GM19438 (cell line): ENCODE measurements around the gene COPA.
"Not testable (repeated sequence)": the region's sequence is repeated elsewhere in the genome, so short reads cannot be mapped to it uniquely, and the experiment has no call there.

ENCODE experiments used
- ATAC-seq: cut with Tn5 transposase; IDR thresholded peaks from one replicate; pipeline ENCODE4 v1.9.1; 2021; ENCODE audit warnings: low read depth; ENCODE audit not compliant: unreplicated experiment

The COPA gene

DNA sequence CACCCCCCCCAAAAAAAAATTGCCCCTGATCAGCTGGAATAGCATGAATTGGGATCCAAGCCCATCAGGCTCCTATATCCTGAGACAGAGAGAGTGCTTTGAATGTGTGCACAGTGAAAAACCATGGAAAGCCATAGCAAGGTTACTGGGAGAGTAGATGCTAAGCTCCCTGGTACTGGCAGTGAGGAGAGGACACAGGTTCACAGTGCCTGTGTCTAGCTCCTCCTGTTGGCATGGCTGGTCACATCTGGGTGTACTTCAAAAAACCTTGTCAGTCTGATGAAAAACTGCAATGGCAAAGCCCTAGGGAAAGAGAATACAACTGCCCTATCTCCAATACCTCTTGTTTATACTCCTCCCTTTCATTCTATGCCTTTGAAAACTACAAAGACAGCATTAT lies 12.9 kb downstream of the COPA start:
- no peak for ATAC-seq

DNA sequence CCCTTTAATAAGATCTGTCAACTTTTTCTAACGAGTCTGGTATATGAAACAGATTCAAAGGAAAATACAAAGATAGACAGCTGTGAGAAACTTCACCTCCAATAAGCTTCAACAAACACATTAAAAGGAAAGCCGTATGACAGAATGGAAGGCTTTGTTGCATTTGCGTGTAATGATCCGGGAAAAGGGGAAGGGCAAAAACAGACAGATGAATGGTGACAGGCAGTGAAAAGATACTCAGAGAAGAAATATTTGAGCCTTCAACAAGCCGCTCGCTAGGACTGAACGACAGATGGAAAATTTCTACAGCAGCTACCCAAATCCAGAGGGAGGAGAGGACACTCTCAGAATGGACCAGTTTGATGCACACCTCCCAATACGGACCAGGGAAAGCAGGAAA lies 14.9 kb downstream of the COPA start:
- no peak for ATAC-seq

DNA sequence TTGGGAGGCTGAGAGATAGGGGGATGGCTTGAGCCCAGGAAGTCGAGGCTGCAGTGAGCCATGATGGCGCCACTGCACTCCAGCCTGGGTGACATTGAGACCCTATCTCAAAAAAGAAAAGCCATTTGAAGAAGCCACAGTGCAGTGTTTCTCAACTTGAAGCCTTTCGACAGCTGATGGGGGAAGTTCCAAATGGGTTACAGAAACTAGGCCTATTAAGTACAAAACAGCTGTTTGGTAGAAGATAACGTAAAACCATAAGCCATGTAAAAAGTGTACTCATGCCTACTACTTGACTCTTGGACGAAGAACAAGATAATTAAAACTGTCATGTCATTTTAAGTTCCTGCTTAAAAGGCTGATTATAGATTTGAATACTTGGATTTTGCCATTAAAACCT lies 16.6 kb downstream of the COPA start:
- ATAC-seq: no peak

DNA sequence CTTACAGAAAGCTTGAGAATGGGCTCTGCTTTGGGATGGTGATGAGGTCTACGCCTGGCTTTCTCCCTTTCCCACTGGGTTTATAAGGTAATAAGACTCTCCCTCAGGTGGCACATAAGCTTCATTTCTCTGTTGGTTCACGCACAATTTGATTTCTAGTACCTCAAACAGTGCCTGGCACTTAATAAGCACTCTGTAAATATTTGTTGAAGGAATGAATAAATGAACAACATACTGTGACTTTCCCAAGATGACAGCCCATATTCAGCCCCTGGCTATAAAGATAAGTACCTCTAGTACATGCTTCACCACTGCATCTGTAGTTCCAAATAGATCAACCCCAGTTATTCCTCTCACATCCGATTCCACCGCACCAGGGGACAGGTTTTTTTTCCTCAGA lies 17.8 kb downstream of the COPA start:
- no peak for ATAC-seq

DNA sequence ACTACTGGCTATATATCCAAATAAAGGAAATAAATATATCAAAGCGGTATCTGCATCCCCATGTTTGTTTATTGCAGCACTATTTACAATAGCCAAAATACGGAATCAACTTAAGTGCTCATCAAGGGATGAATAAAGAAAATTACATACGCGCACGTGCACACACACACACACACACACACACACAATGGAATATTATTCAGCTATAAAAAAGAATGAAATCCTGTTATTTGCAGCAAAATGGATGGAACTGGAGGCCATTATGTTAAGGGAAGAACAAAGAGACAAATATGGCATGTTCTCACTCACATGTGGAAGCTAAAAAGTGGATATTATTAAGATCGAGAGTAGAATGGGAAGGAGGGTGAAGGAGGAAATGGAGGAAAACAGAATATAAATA lies 20.2 kb downstream of the COPA start:
- ATAC-seq: no peak

DNA sequence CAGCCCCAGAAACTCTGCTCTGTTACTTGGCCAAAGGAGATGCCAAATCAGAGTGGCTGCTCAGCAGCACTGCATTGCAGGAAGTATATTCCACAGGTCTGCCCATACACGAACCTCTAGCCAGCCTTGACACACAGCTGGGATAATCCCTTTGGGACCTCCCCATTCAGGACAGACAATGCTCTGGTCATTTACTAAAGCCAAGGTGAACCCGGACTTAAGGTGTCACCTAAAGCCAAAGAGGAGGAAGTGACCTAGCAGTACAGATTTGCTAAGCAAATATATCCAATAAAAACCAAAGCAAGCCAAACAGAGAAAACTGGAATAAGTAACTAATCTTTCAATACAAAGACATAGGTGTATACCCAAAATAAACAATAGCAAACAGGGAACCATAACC lies 27.7 kb downstream of the COPA start:
- ATAC-seq: no peak

DNA sequence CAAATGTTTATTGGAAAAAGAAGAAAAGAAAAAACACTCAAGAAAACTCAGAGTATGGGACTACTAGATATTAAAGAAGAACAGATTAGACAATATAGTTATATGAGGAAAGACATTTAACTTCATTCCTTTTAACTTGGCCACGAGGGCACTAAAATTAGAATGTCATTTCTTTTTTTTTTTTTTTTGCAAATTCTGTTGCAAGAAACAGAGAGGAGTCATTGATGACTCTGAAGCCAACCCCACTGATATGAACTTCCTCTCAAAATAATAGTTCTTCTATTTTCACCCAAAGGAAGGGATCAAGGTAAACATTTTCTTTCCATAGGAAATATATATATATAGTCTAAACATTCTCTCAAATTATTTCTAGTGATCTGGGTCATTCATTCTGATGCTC lies 33.5 kb downstream of the COPA start:
- no peak for ATAC-seq

DNA sequence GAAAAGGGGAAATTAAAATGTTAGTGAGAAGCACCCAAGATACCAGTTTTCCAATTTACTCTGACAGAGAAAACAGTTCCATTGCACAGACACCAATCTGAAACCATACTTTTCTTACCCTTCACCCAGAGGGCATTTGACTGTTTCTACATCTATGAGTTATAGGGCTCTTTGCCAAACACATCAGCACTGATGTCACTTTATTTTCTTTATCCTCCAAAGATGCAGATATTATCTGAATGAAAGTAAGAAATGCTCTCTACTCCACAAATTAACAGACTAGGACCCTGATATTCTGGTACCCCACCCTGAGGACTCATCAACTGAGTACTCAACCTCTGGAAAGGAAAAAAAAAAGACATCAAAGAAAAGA lies 33.9 kb downstream of the COPA start:
- ATAC-seq: no peak

DNA sequence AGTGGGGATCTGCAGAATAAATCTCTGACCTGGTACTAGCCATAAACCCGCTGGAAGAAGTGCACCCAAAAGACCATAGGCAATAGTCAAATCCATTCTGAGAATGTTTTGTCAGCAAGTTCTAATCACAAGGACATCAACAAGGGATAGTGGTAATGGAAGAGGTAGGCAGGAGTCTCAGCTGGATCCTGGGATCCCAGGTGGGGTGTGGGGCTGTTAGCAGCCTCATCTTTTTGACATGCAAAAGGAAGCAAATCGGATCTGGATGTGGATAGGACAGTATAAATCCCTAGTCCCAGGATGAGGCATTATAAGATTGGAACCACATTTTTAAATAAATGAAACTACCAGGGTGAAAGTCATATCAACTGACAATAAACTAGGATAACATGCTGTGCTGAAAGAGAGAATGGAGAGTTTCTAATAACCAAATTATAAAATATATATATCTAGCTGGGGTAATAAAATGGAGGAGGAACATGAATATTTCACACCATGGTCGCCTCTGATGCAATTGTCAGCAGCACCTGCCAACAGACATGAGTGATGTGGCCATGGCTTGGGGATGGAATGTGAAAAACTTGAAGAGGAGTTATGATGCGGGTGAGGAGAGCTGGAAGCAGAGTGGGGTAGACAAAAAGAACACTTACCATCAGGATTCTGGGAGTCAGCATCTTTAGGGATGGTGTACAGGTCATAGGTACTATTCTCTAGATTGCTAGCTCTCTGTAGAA lies 34.4 kb downstream of the COPA start:
- no peak for ATAC-seq

DNA sequence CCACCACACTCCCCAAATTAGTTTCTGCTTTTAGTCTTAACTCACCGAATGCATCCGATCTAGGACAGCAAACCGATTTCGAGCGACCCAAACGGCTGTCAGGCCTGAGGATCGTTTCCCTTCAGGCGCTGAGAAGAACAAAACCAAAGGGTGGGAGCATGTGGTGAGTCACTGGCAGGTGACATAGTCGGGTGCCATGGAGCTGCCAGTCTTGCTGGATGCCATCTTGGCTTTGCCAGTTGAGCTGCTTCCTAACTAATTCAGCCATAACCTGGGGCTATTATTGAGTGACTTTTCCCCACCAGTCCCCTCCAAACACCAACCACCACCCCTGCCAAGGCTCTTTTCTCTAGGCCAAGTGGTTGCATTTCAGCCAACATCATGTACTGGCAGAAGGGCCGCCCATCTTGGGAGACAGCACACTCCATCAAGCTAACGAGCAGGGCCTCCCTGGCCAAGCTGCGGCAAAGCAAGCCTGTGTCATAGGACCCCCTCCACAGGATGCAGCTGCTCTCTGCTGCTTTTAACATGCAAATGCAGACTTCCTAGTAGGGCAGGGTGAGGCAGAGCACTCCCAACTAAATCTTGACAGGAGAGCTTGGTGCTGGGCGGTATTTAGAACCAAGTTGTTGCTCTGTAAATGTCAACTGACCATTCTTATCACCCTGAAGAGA lies 35.8 kb downstream of the COPA start:
- no peak for ATAC-seq

DNA sequence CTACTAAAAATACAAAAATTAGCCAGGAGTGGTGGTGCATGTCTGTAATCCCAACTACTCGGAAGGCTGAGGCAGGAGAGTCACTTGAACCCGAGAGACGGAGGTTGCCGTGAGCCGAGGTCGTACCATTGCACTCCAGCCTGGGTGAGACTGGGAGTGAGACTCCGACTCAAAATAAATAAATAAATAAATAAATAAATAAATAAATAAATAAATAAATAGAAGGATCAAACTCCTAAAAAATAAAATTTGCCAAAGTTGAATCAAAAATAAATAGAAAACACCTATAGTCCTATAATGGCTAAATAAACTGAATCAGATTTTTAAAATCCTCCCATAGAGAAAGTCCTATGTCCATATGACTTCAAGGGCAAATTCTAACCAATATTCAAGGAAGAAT lies 42.9 kb downstream of the COPA start:
- ATAC-seq: no peak

DNA sequence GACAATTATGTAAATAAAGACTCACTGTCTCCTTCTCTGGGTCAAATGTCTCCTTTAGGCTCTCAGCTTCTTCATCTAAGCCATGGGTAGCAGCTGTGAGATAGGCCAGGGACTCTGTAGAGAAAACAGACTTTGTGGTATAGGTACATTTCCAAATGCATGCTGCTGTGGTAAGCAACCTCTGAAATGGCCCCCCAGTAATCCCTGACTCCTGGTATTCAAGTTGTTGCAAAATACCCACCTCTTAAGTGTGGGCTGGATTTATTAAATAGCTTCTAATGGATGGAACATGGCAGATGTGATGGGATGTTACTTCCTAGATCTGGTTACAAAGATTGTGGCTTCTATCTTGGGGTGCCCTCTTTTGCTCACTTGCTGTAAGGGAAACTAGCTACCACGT lies 47.0 kb downstream of the COPA start:
- no peak for ATAC-seq

DNA sequence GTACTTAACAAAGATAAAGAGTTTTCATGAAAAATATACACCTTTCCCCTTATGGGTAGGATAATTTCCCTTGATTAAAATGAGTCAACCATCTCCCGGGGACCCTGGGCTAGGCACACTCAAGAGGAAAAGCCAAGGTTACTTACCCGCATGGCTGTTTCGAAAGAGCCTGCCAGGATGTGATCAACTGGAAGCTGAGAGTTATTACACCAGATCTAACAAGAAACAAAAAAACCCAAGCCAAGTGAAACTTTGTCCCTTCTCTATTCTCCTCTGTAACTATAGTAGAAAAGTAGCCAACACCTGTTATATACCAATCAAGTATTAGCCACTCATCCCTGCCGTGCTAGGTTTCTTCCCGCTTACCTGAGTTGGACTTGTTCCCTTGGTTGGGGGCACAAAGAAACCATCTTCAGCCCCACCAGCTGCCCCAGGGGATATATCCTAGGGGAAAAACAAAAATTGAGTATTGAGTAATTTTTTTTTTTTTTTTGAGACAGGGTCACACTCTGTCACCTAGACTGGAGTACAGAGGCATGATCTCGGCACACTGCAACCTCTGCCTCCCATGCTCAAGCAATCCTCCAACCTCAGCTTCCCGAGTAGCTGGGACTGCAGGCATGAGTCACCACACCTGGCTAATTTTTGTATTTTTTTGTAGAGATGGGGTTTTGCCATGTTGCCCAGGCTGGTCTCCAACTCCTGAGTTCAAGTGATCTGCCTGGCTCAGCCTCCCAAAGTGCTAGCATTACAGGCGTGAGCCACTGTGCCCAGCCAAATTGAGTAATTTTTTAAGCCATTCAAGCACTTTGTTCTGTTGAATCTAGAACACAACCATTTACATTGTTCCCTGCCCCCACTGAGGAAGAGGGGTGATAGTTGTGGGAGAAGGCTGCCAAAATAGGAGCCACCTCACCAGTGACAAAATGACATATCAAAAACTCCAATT lies 49.8 kb downstream of the COPA start:
- no peak for ATAC-seq

DNA sequence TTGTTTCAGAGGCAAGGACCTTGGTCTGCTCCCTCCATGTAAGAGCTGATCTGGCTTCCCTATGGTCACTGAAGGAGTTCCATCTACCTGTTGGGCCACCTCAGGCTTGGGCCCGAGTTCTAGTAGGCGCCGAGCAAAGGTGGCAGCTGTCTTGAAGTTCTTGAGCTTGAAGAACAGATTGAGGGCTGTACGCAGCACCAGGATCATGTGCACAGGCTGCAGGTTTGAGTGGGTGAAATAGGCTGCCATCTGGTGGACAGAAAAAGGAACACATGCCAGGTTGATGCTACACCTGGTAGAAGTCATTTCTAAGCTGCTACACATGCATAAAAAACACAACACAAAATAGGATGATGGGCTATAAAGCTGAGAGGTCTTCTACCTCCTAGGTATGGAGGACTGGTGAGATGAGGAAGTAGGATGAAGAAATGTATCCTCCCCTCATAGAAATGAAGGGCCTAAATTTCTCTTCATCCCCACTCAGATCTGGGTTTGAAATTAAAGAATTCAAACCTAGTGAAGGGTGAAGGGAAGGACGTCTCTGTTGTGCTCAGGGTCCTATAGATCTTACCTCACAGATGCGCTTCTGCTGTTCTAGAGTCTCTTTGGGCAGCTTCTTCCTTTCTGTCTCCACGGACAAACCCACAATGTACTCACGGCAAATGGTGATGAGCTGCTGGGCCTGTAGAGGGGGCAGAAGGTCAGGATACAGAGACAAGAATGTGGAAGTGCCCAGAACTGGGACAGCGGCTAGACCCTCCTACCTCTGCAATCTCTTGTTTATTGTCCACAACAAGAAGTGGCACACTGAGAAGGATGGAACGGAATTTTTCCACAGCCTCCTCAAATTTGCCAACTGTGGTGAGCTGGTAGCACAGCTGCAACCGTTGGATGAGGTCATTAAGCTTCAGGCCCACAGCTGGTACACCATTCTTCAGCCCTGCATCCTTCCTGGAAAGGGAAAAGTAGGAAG lies 51.5 kb downstream of the COPA start:
- ATAC-seq: no peak

DNA sequence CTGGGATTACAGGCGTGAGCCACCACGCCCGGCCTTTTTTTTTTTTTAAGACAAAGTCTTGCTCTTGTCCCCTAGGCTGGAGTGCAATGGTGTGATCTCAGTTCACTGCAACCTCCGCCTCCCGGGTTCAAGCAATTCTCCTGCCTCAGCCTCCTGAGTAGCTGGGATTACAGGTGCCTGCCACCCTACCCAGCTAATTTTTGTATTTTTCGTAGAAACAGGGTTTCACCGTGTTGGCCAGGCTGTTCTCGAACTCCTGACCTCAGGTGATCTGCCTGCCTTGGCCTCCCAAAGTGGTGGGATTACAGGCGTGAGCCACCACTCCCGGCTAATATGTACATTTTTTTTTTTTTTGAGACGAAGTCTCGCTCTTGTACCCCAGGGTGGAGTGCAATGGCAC lies 55.3 kb downstream of the COPA start:
- ATAC-seq: not testable (repeated sequence)

DNA sequence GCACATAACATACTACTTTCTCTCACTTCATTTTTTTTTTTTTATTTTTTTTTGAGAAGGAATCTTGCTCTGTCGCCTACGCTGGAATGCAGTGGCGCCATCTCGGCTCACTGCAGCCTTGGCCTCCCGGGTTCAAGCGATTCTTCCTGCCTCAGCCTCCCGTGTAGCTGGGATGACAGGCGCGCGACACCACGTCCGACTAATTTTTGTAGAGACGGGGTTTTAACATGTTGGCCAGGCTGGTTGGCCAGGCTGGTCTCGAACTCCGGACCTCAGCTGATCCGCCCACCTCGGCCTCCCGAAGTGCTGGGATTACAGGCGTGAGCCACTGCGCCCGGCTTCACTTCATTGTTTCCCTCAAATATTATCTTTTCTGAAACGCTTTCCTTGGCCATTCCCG lies 57.5 kb downstream of the COPA start:
- ATAC-seq: no peak

DNA sequence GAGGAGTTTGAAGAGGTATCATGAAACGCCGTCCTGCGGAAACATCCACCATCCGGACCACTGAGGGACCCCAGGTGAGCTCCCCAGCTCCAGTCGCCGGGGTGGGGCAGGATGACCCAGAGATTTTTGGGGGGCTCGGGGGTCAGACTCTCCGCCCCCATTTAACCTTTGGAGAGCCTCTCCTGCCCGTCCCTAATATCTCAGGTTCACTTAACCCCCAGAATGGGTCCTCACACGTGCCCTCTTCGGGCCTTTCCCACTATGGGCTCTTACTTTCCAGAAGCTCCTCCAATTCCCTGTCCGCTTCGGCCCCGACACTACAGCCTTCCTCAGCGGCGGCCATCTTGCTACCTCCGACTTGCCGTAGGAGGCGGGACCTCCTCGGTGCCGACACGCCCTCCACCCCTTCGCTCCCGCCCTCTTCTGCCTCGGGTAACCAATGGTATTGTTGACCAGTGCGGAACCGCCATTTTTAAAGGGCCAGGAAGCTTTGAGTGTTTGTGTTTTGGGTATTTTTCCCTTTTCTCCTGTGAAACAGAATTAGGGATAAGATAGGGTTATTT lies 58.2 kb downstream of the COPA start, which contains the start of gene PEX19:
TSS of gene PEX19 (minus strand) at position 352 of the 563 bp plus-strand sequence. CDS start at position 343, 9 bp downstream.
- peak; percentile 98 for ATAC-seq

DNA sequence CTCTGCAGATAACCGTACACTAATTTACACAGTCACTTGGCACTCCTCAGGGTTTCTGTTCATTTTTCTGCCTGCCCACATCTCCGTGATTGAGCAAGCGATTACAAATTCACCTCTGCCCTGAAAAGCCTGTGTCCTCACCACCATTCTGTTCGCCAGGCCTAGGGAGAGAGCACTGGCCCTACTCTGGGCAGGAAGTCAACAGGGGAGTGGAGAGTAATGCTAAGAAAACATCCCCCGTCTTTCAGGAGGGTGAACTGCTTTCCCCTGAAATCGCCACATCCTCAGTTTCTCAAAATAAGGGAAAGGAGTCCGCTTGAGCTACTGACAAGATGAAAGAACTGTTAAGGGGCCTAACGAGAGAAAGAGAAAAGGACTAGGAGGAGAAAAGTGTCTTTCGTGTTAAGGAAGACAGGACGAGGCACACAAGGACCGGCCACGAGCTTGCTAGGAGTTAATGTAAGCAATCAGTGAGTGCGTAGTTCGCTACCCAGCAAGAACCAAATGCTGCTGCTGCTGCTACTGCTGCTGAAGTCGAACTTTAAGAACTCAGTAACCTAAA lies 58.7 kb downstream of the COPA start:
- ATAC-seq: peak; percentile 17

DNA sequence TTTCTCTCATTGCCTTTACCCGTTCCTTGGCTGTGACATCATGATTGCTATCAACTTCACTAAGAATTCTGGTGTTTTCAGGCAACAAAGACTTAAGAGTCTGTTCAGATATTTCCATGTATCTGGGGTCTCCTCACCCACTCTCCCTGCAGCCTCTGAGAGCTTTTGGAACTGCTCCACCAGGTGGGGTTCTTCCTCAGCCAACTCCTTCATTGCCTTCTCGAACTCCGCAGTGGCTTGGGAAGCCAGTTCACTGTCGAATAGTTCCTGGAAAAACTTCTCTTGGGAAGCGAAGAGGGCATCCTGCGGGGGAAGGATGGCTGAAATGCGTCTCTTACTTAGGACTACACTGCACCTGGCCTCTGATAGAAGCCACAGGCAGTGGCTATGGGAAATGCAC lies 60.2 kb downstream of the COPA start:
- no peak for ATAC-seq
